HepG2 (cell line): ENCODE results near the gene AIDA. TPM values are rescaled to one million over a fixed set of nuclear protein-coding genes. Genes with fewer than 3 reads are reported as not detected.

Source experiments
- ASH2L ChIP-seq: fragments of 300-600, 200-600 bp; sonication (generic); IDR thresholded peaks from 2 replicates; pipeline ENCODE4 v1.7.0; 2017; ENCODE audit warnings: low read depth, mild to moderate bottlenecking, moderate library complexity, mixed read lengths, low read length; ENCODE audit not compliant: insufficient read length
- ATF7-NPFF ChIP-seq: sonication (generic); formaldehyde crosslinking; IDR thresholded peaks from 2 replicates; pipeline ENCODE4 v1.8.1; 2023; ENCODE audit warnings: mild to moderate bottlenecking, low read depth, missing genetic modification reagents, moderate library complexity
- BRF2 ChIP-seq: sonication (generic); formaldehyde crosslinking; IDR thresholded peaks from 2 replicates; pipeline ENCODE4 v1.8.1; 2022; ENCODE audit warnings: mild to moderate bottlenecking, missing genetic modification reagents
- HOXD1 ChIP-seq: sonication (generic); formaldehyde crosslinking; IDR thresholded peaks from 2 replicates; pipeline ENCODE4 v1.5.0; 2020; ENCODE audit warnings: missing genetic modification reagents
- KLF13 ChIP-seq: sonication (generic); formaldehyde crosslinking; IDR thresholded peaks from 2 replicates; pipeline ENCODE4 v1.4.0; 2020; ENCODE audit warnings: mild to moderate bottlenecking, missing genetic modification reagents
- MTERF4 ChIP-seq: sonication (generic); formaldehyde crosslinking; IDR thresholded peaks from 2 replicates; pipeline ENCODE4 v1.8.0; 2023; ENCODE audit warnings: mild to moderate bottlenecking, missing genetic modification reagents
- MTF1 ChIP-seq: sonication (generic); formaldehyde crosslinking; IDR thresholded peaks from 2 replicates; pipeline ENCODE4 v1.5.0; 2020; ENCODE audit warnings: missing genetic modification reagents
- NFRKB ChIP-seq: fragments of 450-650 bp; IDR thresholded peaks from 2 replicates; pipeline ENCODE4 v1.6.1; 2017
- NFYB ChIP-seq: sonication (generic); formaldehyde crosslinking; IDR thresholded peaks from 2 replicates; pipeline ENCODE4 v1.4.0; 2020; ENCODE audit warnings: missing genetic modification reagents
- NFYC ChIP-seq: IDR thresholded peaks from 2 replicates; pipeline ENCODE4 v1.6.1; 2016; ENCODE audit warnings: missing genetic modification reagents, missing compliant biosample characterization
- PCBP2 ChIP-seq: fragments of 200-400 bp; formaldehyde crosslinking; optimal IDR thresholded peaks from 2 replicates; pipeline ENCODE3; 2018; ENCODE audit warnings: low read length, low read depth; ENCODE audit not compliant: poor library complexity, severe bottlenecking
- PLSCR1 ChIP-seq: sonication (generic); formaldehyde crosslinking; IDR thresholded peaks from 2 replicates; pipeline ENCODE4 v1.5.0; 2020; ENCODE audit warnings: missing genetic modification reagents, mild to moderate bottlenecking, borderline replicate concordance
- RFXAP ChIP-seq: sonication (generic); formaldehyde crosslinking; IDR thresholded peaks from 2 replicates; pipeline ENCODE4 v1.4.0; 2020; ENCODE audit warnings: missing genetic modification reagents, borderline replicate concordance
- RNF2 ChIP-seq: fragments of 450-650 bp; conservative IDR thresholded peaks from 2 replicates; pipeline ENCODE4 v1.6.1; 2016; ENCODE audit warnings: low read depth
- SP4 ChIP-seq: sonication (generic); formaldehyde crosslinking; IDR thresholded peaks from 2 replicates; pipeline ENCODE4 v1.8.1; 2023; ENCODE audit warnings: mild to moderate bottlenecking, missing genetic modification reagents
- SRF ChIP-seq: IDR thresholded peaks from 2 replicates; pipeline ENCODE4 v1.6.1; 2011; ENCODE audit warnings: mild to moderate bottlenecking, low read depth, low read length, moderate library complexity
- SYNCRIP ChIP-seq: fragments of 200-400 bp; formaldehyde crosslinking; IDR thresholded peaks from 2 replicates; pipeline ENCODE4 v1.6.1; 2018; ENCODE audit warnings: mild to moderate bottlenecking, low read depth, low read length; ENCODE audit not compliant: insufficient read depth
- TFAP4 ChIP-seq: sonication (generic); IDR thresholded peaks from 2 replicates; pipeline ENCODE4 v1.6.1; 2016; ENCODE audit warnings: low read depth, borderline replicate concordance
- ZFP62 ChIP-seq: sonication (generic); formaldehyde crosslinking; IDR thresholded peaks from 2 replicates; pipeline ENCODE4 v1.4.0; 2020; ENCODE audit warnings: missing genetic modification reagents
- ZFP90 ChIP-seq: sonication (generic); formaldehyde crosslinking; IDR thresholded peaks from 2 replicates; pipeline ENCODE4 v1.8.0; 2022; ENCODE audit warnings: missing genetic modification reagents, mild to moderate bottlenecking, inconsistent platforms, borderline replicate concordance
- ZMYM4 ChIP-seq: sonication (generic); formaldehyde crosslinking; IDR thresholded peaks from 2 replicates; pipeline ENCODE4 v1.8.1; 2023; ENCODE audit warnings: mild to moderate bottlenecking, missing genetic modification reagents
- ZNF24 ChIP-seq: fragments of 450-650 bp; IDR thresholded peaks from 2 replicates; pipeline ENCODE4 v1.6.1; 2017; ENCODE audit warnings: antibody characterized with exemption, mild to moderate bottlenecking
- ZNF335 ChIP-seq: sonication (generic); formaldehyde crosslinking; IDR thresholded peaks from 2 replicates; pipeline ENCODE4 v1.4.0; 2020; ENCODE audit warnings: missing genetic modification reagents
- ZNF543 ChIP-seq: sonication (generic); formaldehyde crosslinking; IDR thresholded peaks from 2 replicates; pipeline ENCODE4 v1.4.0; 2020; ENCODE audit warnings: mild to moderate bottlenecking, missing genetic modification reagents
- ZNF614 ChIP-seq: IDR thresholded peaks from 2 replicates; pipeline ENCODE4 v1.6.1; 2018; ENCODE audit warnings: missing biosample characterization, missing genetic modification reagents, inconsistent platforms, borderline replicate concordance
- ZNF839 ChIP-seq: sonication (generic); formaldehyde crosslinking; IDR thresholded peaks from 2 replicates; pipeline ENCODE4 v1.4.0; 2020; ENCODE audit warnings: missing genetic modification reagents, mild to moderate bottlenecking, borderline replicate concordance
- ZSCAN22 ChIP-seq: sonication (generic); formaldehyde crosslinking; IDR thresholded peaks from 2 replicates; pipeline ENCODE4 v1.4.0; 2020; ENCODE audit warnings: mild to moderate bottlenecking, missing genetic modification reagents
- polyA plus RNA-seq, 8 experiments: library from polyadenylated mRNA; depleted of rRNA in 3 of 8; stranded (reverse) in 7 of 8; unstranded in 1 of 8; fragments of >200 nt; fragmentation: Illumina TruSeq in 4 of 8; extraction: Trizol in 4 of 8; gene quantifications; 2 replicates each; pipeline versions ENCODE4 v1.2.1 to v1.2.3, GENCODE V29; 2011 to 2016; ENCODE audit warnings: low read depth in 4 of 8, missing spikeins in 1 of 8, mixed read lengths in 1 of 8; ENCODE audit not compliant: insufficient read depth in 1 of 8
- total RNA-seq, 5 experiments: library from RNA; depleted of rRNA; stranded (reverse); fragments of >200 nt; fragmentation: Illumina TruSeq; extraction: Trizol; gene quantifications; 2 replicates each; pipeline ENCODE4 v1.2.3, GENCODE V29; 2016; ENCODE audit warnings: low read depth in 1 of 5

The AIDA gene
- total and polyA plus RNA-seq, 2 of the 13 experiments (the other 11 are each of a cell fraction or from before 2014, with no cell fraction given), result 17.5 to 35.4 TPM

GRCh38 chr1:222643938-222644635 is 68.2 kb downstream of the AIDA start (continued):
- TF ChIP-seq ATF7-NPFF (CRISPR knock-in tag) (peak; percentile 44; the same call in 1 of the 2 replicates), NFYC (CRISPR knock-in tag) (peak; percentile 77), PCBP2 (no peak), ASH2L (peak; percentile 91), ZFP90 (CRISPR knock-in tag) (peak; percentile 32; the same call in 1 of the 2 replicates), ZMYM4 (CRISPR knock-in tag) (peak; percentile 98), ZNF614 (no peak), ZNF335 (peak; percentile 86), NFRKB (no peak), ZSCAN22 (CRISPR knock-in tag) (no peak), RFXAP (CRISPR knock-in tag) (peak; percentile 83), ZNF24 (no peak), ZNF839 (CRISPR knock-in tag) (no peak), ZNF543 (peak; percentile 67; the same call in 1 of the 2 replicates), MTF1 (CRISPR knock-in tag) (0 out of 2 replicates have a peak, but pooled peaks have one; percentile 30), MTERF4 (CRISPR knock-in tag) (no peak), HOXD1 (peak; percentile 51; the same call in 1 of the 2 replicates), TFAP4 (peak; percentile 80), SP4 (peak; percentile 86), KLF13 (CRISPR knock-in tag) (no peak), BRF2 (CRISPR knock-in tag) (0 out of 2 replicates have a peak, but pooled peaks have one; percentile 76), SYNCRIP (no peak), RNF2 (no peak), NFYB (CRISPR knock-in tag) (peak; percentile 75), SRF (peak; percentile 55; the same call in 1 of the 2 replicates), PLSCR1 (CRISPR knock-in tag) (no peak), ZFP62 (no peak)
